Memory B cell (primary cell): Measurements from ENCODE around the gene GMPPA.

Experiments used
- ATAC-seq: fragments of 150-1000 bp; cut with Tn5 transposase; 2 replicates; pipeline ENCODE4 v1.10.0; 2021; ENCODE audit warnings: low read depth, mild to moderate bottlenecking, moderate library complexity
- DNase-seq, 2 donors: peaks; one replicate each; pipeline ENCODE4 v3.0.0; 2022; ENCODE audit warnings: low spot score in 2 of 2
- H3K27ac Mint-ChIP-seq: one replicate; pipeline ENCODE4 v1.8.0; 2022; ENCODE audit warnings: mild to moderate bottlenecking, moderate library complexity, mixed read lengths
- H3K27me3 Mint-ChIP-seq: one replicate; pipeline ENCODE4 v1.8.0; 2022; ENCODE audit warnings: mixed read lengths
- H3K36me3 Mint-ChIP-seq: one replicate; pipeline ENCODE4 v1.8.0; 2022; ENCODE audit warnings: mild to moderate bottlenecking, mixed read lengths
- H3K4me1 Mint-ChIP-seq: one replicate; pipeline ENCODE4 v1.8.0; 2022; ENCODE audit warnings: mixed read lengths
- H3K4me3 Mint-ChIP-seq: one replicate; pipeline ENCODE4 v1.8.0; 2022; ENCODE audit warnings: mild to moderate bottlenecking, moderate library complexity, mixed read lengths
- H3K9me3 Mint-ChIP-seq: one replicate; pipeline ENCODE4 v1.8.0; 2022; ENCODE audit warnings: mixed read lengths

Gene GMPPA

DNA sequence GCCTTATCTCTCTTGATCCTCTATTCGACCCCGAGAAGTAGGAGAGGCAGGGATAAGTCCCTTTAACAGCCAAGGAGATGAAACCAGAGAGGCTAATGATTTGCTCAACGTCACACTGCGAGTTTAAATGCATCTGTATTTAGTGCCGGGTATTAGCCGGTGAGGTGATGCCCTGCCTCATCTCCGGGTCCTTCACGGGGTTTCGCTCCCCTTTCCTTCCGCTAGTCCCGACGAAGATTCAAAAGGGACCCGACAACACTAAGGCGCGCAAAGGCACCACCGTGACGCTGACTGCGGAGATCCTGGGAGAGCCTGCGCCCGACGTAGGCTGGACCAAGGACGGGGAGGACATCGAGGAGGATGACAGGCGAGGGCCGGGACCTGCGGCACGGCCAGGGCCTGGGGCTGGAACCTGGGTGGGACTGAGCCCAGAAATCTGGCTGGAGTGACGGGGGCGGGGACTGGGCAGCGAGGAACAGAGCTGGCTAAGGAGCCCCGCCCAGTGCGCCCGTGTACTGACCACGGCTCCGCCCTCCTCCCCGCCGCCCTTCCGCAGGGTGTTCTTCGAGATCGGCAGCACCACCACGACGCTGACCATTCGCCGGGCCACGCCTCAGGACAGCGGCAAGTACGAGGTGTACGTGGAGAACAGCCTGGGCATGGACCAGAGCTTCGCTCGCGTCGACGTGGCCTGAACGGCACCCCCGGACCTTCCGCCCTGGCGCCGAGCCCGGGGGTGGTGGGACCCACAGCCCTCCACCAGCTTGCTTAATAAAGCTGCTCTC is 1.0 kb upstream of the GMPPA start:
- Mint-ChIP-seq H3K9me3 (no peaks in the 10 kb centered on the region), H3K27ac (peak overlapping the region; percentile 80), H3K4me3 (peak overlapping the region; percentile 94), H3K4me1 (peaks cover 23% of the 10 kb centered on the region), H3K36me3 (peaks cover 4% of the 10 kb centered on the region), H3K27me3 (peaks cover 14% of the 10 kb centered on the region)
- ATAC-seq (no peak), DNase-seq (no peak)

DNA sequence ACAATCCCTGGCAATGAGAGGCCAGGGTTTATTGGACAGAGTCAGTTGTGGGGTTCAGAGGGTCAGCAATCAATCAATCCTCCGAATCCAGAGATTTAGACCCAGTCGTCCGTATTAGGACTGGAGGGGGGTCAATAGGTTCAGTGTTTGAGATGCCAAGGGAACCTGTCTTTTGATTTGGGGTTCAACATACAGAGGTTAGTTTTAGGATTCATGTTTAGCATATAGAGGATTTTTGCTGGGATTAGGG is 292 bp downstream of the GMPPA start:
- peak overlapping the region; percentile 94 for H3K4me3 Mint-ChIP-seq
- ATAC-seq (no peak), DNase-seq (no peak)
- peaks cover 23% of the 10 kb centered on the region for H3K4me1 Mint-ChIP-seq
- peaks cover 9% of the 10 kb centered on the region for H3K36me3 Mint-ChIP-seq
- peaks cover 6% of the 10 kb centered on the region for H3K27me3 Mint-ChIP-seq
- peak overlapping the region; percentile 80 for H3K27ac Mint-ChIP-seq
- no peaks in the 10 kb centered on the region for H3K9me3 Mint-ChIP-seq

DNA sequence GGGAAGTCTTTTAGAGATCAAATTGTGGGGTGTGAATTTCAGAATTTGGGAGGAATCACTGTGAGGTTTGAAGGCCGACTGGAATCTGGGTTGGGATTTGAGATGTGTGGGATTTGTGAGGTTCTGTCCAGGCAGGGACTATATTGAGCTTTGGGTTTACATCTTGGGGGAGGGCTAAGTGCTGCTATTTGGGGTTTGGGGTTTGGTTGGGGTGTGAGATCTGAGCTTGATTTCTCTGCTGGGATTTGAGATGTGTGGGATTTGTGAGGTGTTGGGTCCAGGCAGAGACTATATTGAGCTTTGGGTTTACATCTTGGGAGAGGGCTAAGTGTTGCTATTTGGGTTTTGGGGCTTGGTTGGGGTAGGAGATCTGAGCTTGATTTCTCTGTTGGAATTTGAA is 864 bp downstream of the GMPPA start:
- H3K4me1 Mint-ChIP-seq, result peaks cover 23% of the 10 kb centered on the region
- peaks cover 15% of the 10 kb centered on the region for H3K36me3 Mint-ChIP-seq
- H3K9me3 Mint-ChIP-seq, result no peaks in the 10 kb centered on the region
- ATAC-seq (no peak), DNase-seq (no peak)
- H3K27me3 Mint-ChIP-seq, result peaks cover 6% of the 10 kb centered on the region
- H3K27ac Mint-ChIP-seq, result no peak overlapping the region
- H3K4me3 Mint-ChIP-seq, result peak overlapping the region; percentile 94

DNA sequence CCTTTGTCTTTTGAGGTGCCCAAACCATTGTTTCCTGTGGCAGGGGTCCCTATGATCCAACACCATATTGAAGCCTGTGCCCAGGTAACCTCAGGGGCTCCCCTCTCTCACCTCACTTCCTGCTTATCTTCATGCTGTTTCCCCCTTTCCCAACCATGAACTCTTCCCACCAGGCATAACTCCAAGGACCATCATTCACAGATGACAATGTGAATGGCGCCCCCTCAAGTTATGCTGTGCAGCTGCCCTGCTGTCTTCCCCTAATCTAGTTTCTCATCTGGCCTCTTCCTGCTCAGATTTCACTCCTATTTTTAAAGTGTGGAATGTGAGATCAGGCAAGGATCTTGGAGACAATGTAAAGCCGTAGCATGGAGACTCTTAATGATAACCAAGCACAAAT is 1.4 kb downstream of the GMPPA start:
- H3K27ac Mint-ChIP-seq, result no peak overlapping the region
- no peaks in the 10 kb centered on the region for H3K9me3 Mint-ChIP-seq
- H3K4me1 Mint-ChIP-seq, result peaks cover 23% of the 10 kb centered on the region
- no peak for DNase-seq
- ATAC-seq, result no peak
- H3K27me3 Mint-ChIP-seq, result peaks cover 4% of the 10 kb centered on the region
- H3K4me3 Mint-ChIP-seq, result peak overlapping the region; percentile 94
- peaks cover 18% of the 10 kb centered on the region for H3K36me3 Mint-ChIP-seq

DNA sequence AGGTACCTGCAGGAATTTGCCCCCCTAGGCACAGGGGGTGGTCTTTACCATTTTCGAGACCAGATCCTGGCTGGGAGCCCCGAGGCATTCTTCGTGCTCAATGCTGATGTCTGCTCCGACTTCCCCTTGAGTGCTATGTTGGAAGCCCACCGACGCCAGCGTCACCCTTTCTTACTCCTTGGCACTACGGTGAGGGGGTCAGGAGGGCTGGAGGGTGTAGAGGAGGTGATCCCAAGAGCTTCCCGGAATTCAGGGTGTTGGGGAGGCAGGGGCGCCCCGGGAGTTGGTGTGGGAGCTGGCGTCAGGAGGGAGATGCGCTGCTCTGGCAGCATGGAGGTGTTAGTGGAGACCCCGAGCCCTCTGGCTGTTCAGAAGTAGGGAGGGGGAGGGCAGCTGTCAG is 3.2 kb downstream of the GMPPA start:
- no peaks in the 10 kb centered on the region for H3K9me3 Mint-ChIP-seq
- H3K27ac Mint-ChIP-seq, result no peak overlapping the region
- no peak overlapping the region for H3K4me3 Mint-ChIP-seq
- no peaks in the 10 kb centered on the region for H3K27me3 Mint-ChIP-seq
- peaks cover 18% of the 10 kb centered on the region for H3K4me1 Mint-ChIP-seq
- DNase-seq (no peak), ATAC-seq (no peak)
- H3K36me3 Mint-ChIP-seq, result peaks cover 28% of the 10 kb centered on the region

DNA sequence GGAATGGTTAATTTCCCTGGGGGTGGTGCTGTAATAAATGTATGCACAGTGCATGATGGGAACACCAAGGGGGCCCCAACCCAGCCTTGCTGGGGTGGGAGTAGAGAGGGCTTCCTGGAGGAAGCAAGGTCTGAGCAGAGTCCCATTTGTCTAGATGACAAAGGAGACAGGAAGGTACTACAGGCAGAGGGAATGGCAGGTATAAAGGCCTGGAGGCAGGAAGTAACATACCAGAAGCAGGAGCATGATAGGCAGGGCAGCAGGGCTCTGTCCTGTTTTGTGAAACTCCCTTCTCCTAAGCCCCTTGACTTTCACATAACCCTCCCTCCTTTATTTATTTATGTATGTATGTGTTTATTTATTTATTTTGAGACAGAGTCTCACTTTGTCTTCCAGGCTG is 3.9 kb downstream of the GMPPA start:
- H3K4me3 Mint-ChIP-seq, result no peak overlapping the region
- no peak for DNase-seq

DNA sequence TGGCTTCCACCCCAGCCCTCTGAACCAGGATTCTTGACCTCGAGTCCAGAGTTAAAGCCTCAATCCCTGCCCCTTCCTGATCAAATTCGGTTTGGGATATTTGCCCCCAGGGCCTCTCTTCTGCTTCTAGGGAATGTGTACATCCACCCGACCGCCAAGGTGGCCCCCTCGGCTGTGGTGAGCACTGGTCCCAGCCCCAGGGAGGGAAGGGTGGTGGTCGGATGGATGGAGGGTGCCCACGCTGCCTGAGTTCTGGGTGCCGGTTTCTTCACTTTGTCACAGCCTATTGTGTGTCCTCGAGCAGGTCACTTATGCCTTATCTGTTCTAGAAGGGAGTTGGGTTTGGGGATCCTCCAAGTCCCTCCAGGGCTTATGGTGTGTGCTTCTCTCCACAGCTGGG is 6.9 kb downstream of the GMPPA start:
- no peak overlapping the region for H3K4me3 Mint-ChIP-seq
- peaks cover 13% of the 10 kb centered on the region for H3K4me1 Mint-ChIP-seq
- H3K27me3 Mint-ChIP-seq, result peaks cover 14% of the 10 kb centered on the region
- no peak for ATAC-seq
- H3K9me3 Mint-ChIP-seq, result no peaks in the 10 kb centered on the region
- H3K36me3 Mint-ChIP-seq, result peaks cover 33% of the 10 kb centered on the region
- no peak for DNase-seq
- no peak overlapping the region for H3K27ac Mint-ChIP-seq

More for the DNA sequence above, 3.9 kb downstream of the GMPPA start:
- no peak for ATAC-seq
- Mint-ChIP-seq H3K27ac (no peak overlapping the region), H3K4me1 (peaks cover 18% of the 10 kb centered on the region), H3K9me3 (no peaks in the 10 kb centered on the region), H3K27me3 (no peaks in the 10 kb centered on the region), H3K36me3 (peaks cover 33% of the 10 kb centered on the region)

DNA sequence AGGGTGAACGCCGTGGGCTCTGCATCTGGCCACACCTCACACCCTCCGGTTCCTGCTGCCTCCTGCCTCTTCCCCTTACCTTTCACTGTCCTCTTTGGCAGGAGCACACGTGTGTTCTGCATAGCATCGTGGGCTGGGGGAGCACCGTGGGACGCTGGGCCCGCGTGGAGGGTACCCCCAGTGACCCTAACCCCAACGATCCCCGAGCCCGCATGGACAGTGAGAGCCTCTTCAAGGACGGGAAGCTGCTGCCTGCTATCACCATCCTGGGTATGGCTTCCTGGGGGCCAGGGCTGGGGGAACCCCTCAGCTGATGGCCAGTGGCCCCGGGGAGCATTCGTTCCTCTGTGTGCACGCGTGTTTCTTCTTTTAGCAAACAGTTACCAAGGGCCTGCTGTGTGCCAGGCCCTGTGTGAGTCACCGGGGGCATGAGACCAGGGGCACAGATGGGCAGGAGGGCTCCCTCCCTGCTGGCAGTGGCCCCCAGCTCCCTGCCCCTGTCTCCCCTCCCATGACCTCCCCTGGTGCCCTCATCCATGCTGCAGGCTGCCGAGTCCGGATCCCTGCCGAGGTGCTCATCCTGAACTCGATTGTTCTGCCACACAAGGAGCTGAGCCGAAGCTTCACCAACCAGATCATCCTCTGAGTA is 7.6 kb downstream of the GMPPA start:
- H3K4me1 Mint-ChIP-seq, result peaks cover 13% of the 10 kb centered on the region

DNA sequence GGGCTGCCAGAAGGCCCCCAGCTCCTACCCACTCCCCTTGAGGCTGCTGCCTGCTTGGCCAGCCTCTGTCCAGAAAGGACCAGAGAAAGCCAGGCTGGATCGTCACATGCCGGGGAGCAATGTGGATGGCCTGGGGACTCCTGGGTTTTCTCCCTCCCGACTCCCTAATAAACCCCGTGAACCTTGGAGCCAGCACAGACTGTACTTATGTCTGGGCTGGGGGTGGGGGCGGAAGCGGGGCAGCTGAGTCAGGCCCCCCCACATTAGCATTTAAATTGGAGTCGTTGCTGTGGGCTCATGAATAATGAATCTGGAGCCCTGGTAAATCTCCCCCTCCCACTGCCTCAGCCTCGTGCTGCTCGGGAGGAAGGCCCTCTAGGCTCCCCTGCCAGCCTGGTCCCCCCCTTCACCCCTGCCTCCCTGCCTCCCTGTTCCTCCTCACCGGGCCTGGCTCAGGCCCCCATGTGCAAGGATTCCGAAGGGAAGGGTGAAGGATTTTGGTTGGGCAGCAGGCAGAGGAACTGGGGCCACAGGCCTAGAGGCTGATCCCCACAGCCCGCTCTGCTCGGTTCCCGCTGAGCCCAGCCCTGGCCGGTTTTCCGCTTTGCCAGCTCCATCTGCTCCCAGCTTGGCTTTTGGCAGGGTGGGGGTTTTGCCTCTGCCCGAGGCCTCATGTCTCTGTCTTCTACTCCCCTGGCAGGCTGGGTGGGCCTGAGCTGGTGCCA is 8.3 kb downstream of the GMPPA start:
- Mint-ChIP-seq H3K4me1 (peaks cover 15% of the 10 kb centered on the region), H3K9me3 (no peaks in the 10 kb centered on the region), H3K27ac (no peak overlapping the region), H3K36me3 (peaks cover 30% of the 10 kb centered on the region), H3K4me3 (no peak overlapping the region), H3K27me3 (peaks cover 21% of the 10 kb centered on the region)
- DNase-seq (no peak), ATAC-seq (no peak)

More for the DNA sequence above, 7.6 kb downstream of the GMPPA start:
- H3K27me3 Mint-ChIP-seq, result peaks cover 19% of the 10 kb centered on the region
- no peaks in the 10 kb centered on the region for H3K9me3 Mint-ChIP-seq
- H3K36me3 Mint-ChIP-seq, result peaks cover 33% of the 10 kb centered on the region
- H3K4me3 Mint-ChIP-seq, result no peak overlapping the region
- ATAC-seq, result no peak
- H3K27ac Mint-ChIP-seq, result no peak overlapping the region
- DNase-seq, result no peak

DNA sequence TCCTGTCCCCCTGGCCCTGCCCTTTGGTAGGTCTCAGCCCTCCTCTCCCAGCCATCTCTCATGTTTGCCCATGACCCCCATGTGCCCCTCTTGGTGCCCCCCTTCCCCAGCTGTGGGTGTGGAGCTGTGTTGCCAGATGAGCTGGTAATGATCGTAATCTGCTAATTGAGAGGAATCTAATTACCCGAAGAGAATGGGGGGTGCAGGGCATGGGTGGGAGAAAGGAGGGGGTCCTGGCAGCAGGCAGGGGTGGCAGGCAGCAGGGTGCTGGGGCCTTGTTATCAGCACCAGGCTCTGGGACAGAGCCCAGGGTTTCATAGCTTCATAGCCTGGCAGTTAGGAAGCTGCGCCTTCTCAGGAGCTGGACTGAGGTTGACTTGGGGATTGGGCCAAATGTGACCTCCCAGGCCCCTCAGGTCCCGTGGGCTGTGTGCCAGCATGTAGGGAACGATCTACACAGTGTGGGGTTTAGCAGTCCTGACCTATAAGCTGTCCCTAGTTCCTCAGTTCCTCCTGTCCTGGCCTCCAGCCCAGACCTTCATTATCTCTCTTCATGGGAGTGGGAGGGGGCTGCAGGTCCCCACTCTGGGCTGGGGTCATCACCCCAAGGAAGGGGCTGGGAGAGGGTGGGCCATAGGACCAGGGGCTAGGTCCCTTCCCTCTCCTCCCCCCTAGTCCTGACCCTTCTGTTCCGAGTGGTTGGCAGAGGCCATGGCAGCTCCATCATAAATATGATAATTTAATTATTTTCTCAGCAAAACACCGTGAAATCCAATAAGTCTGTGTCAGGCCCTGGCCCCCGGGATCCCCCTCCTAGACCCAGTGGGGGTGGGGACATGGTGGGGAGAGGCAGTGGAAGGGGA is 9.1 kb downstream of the GMPPA start:
- peaks cover 15% of the 10 kb centered on the region for H3K4me1 Mint-ChIP-seq
- H3K4me3 Mint-ChIP-seq, result no peak overlapping the region
- no peak for DNase-seq
- no peaks in the 10 kb centered on the region for H3K9me3 Mint-ChIP-seq
- peaks cover 24% of the 10 kb centered on the region for H3K27me3 Mint-ChIP-seq
- peaks cover 28% of the 10 kb centered on the region for H3K36me3 Mint-ChIP-seq
- no peak for ATAC-seq
- H3K27ac Mint-ChIP-seq, result no peak overlapping the region

DNA sequence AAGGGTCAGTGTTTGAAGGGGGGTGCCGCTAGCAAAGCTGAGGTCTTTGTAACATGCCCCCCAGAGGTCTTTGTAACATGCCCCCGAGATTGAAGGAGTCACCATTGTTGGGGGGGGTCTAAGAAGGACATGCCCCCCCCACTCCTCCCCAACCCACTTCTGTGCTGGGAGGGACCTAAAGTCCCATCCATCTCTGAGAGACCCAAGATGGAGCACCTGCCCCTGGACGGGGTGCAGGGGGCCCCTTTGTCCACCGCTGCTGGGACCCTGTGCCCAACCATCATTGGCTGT is 9.7 kb downstream of the GMPPA start:
- DNase-seq (no peak), ATAC-seq (no peak)
- peaks cover 16% of the 10 kb centered on the region for H3K4me1 Mint-ChIP-seq
- H3K36me3 Mint-ChIP-seq, result peaks cover 28% of the 10 kb centered on the region
- peaks cover 28% of the 10 kb centered on the region for H3K27me3 Mint-ChIP-seq
- H3K9me3 Mint-ChIP-seq, result no peaks in the 10 kb centered on the region
- no peak overlapping the region for H3K27ac Mint-ChIP-seq
- H3K4me3 Mint-ChIP-seq, result no peak overlapping the region

DNA sequence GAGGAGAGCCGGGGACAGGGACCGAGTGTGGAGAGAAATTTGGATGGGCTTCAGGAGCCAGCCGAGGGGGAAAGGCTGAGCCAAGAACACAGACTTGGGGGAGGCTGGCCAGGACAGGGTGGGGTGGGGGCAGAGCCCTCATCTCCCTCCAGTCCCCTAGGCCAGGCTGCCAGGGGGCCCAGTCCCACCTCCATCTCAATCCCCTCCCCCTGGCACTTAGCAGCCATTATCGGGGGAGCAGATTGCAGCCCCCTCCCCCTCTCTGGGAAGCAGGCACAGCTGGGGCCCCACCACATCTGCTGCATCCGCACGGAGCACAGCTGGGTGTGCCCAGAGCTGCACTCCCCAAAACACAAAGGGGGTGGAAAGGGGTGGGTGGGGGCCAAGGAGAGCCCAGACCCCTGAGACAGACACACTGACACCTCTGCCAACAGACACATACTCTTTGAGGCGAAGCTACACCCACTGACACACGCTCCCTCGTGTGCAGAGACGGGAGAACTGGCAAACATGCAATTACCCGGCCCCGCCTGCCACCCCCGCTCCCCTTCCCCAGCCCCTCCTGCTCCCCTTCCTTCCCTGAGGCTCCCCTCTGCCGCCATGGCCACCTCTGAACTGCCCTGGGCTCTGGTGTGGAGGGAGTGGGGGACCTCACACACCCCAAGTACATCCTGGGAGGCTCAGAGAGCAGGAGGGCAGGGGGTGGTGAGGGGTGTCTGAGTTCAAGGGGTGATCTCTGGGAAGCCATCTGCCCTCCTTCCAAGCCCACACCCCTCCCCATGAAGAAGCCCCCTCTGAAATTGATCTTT is 10.5 kb downstream of the GMPPA start:
- H3K27me3 Mint-ChIP-seq, result peaks cover 35% of the 10 kb centered on the region
- peaks cover 22% of the 10 kb centered on the region for H3K36me3 Mint-ChIP-seq
- no peaks in the 10 kb centered on the region for H3K9me3 Mint-ChIP-seq
- peak overlapping the region; percentile 53 for H3K4me3 Mint-ChIP-seq
- H3K27ac Mint-ChIP-seq, result no peak overlapping the region
- no peak for DNase-seq
- peak; percentile 24 for ATAC-seq
- peaks cover 22% of the 10 kb centered on the region for H3K4me1 Mint-ChIP-seq

DNA sequence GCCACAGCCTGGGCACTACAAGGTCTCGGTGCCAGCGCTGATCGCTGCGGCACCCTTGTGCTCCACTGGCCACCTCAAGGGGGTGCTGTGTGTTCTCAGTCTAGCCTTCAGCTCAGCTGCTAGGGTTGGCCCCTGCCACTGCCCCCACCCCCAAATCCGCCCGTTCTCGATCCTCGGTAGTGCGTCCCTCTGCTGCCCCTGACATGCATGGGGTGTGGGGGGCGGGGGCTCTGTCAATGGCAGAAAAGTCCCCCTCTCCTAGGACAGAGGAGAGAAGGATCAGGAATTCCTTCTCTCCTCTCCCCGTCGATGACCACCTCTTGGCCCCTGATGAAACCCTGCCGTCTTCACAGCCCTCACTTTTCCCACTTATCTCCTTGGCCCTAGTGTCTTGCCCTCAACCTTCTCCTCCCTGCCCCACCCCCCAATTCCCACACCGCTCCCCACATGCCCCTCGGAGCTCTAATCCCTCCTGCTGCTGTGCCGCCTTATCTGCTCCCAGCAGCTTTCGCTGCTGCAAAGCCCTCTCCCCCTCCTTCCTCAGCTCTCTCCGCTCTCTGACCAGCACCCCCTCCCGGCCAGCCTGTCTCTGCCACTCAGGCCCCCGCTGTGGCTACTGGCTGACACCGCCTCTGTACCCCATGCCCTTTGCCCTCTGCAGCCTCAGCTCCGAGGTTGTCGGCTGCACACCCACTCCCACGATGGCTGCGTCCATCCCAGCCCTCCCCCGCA is 11.3 kb downstream of the GMPPA start:
- DNase-seq (peak in 1 of 2 donors; percentile 51), ATAC-seq (peak; percentile 84)
- Mint-ChIP-seq H3K4me3 (peak overlapping the region; percentile 53), H3K9me3 (no peaks in the 10 kb centered on the region), H3K36me3 (peaks cover 15% of the 10 kb centered on the region), H3K4me1 (peaks cover 22% of the 10 kb centered on the region), H3K27ac (no peak overlapping the region), H3K27me3 (peaks cover 36% of the 10 kb centered on the region)
